Measurements from ENCODE around the gene NSF.
"Not testable (repeated sequence)": the region's sequence is repeated elsewhere in the genome, so short reads cannot be mapped to it uniquely, and the experiment has no call there.

The NSF gene

DNA sequence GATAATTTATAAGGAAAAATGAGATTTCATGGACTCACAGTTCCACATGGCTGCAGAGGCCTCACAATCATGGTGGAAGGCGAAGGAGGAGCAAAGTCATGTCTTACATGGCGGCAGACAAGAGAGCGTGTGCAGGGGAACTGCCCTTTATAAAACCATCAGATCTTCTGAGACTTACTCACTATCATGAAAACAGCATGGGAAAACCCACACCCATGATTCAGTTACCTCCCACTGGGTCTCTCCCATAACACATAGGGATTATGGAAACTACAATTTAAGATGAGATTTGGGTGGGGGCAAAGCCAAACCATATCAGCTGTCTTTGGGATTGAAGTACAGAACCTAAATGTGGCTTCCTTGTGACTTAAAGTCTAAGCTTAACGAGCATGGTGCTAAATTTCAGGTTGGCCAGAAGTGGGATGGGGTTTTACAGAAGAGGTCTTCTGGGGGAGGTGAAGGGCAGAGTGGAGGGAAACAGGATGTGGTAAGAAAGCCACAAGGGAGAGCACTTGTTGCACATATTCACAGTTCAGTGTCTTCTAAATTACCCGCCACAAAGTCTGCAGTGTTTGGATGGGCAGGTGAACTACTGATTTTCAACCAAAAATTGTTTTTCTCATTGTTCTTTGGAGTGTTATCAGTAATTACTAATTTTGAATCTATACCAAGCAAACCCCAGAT, 38.4 kb downstream of the NSF start:
- DNase-seq (ENCODE audit: low spot score) = not testable (repeated sequence)

DNA sequence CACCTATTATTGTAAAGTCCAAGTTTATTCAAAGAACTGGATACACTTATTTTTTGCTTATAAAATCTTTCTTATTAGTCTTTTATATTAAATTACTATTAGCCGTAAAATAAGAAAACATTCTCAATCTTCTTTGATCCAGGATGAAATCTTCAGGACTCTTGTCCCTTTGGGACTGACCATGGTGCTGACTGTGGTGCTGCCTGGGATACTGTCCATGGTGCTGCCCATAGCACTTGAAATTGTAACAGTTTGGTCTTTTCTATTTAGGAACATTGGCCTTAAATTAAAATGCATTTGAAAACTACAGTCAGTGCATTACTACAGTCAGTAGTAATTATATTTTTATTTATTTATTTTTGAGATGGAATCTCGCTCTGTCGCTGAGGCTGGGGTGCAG, 41.7 kb downstream of the NSF start:
- not testable (repeated sequence) for DNase-seq (ENCODE audit: low spot score)

DNA sequence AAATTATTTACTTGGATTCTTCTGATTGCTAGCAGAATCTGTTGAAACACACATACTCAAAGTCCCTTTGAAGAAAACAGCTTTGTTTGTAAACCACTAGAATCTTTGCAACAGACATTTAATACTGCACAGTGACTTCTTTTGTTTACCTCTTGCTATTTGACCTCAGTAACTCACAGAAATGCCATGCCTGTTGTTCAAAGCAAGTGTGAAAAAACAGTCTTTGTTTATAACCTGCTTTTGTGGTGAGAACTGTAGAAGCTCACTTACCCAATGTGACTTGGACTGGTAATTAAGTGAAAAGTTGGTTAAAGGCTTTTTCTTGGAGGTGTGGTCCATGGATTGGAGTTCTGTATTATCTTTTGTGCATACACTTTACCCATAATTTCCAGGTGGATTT, 44.4 kb downstream of the NSF start:
- not testable (repeated sequence) for DNase-seq (ENCODE audit: low spot score)

DNA sequence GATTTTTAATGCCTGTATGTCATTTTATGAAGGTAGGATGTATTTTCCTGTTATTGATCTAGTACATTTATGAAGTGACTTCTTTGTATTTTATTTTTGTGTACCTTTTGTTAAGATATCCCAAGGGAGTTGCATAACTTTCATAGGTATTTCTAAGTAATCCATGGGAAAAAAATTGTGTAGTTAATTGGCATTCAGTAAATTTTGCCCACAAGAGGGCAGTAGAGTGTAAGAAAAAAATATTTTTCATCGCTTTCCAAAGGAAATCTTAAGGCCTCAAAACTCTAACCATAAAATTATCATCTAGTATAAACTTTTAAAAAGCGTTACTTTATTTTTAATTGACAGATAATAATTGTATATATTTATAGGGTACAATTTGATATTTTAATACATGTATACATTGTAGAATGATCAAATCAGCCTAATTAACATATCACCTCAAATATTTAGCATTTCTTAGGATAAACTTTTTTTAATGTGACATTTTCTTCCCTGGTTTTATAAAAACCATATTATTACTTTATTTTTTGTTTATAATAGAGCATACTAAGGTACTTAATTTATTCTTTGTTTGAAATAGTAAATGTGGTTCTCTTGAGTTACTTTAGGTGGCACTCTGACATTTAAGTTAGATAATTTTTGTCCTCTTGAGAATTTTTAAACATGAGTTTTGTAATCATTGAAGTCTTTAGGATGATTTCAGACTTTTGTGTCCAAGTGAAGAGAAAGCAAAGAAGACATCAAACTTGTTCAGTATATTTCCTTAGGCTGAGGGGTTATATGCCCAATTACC, 51.6 kb downstream of the NSF start:
- DNase-seq (ENCODE audit: low spot score) = not testable (repeated sequence)

DNA sequence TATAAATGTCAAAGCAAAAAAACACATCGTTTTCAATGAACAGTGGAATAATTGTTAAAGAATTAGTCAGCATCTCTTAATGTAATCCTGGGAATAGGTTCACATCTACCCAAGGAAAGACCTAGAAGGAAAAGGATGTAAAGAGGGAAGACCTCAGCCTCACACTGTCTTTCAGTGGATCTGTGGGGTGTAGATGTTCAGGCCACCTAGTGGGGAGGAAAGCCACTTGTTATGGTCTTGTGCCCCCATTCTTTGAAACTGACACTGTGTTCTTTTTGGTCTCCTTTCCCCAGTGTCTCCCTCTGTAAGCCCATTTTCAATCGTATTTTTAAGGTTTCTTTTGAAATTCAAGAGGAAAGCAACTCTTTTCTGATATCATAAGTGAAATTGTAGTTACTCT, 56.8 kb downstream of the NSF start:
- not testable (repeated sequence) for DNase-seq (ENCODE audit: low spot score)

DNA sequence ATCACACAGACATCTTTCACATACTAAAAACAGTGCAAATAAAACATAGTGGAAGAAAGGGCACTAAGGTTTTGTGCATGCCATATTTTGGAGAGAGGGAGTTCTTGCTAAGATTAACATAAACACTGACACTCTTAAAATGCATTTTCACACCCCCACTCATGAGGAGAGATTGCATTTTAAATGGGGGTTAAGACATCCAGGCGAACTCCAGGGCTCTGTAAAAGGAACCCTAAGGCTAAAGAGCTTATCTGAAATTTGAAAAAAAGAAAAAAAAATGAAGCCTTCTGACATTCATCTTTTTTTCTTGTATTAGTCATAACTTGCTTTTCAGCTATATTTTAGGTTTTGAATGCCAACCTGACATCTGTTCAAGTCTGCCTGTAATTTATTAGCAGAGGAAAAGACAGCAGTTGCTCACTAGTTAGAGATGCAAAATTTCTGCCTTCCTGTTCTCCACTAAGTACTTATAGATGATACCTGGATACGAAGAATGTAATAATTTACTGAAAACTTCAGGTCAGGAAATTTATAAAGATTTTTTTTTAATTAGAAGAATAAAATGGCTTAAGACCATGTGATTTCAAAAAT, 57.3 kb downstream of the NSF start:
- DNase-seq (ENCODE audit: low spot score) = not testable (repeated sequence)

DNA sequence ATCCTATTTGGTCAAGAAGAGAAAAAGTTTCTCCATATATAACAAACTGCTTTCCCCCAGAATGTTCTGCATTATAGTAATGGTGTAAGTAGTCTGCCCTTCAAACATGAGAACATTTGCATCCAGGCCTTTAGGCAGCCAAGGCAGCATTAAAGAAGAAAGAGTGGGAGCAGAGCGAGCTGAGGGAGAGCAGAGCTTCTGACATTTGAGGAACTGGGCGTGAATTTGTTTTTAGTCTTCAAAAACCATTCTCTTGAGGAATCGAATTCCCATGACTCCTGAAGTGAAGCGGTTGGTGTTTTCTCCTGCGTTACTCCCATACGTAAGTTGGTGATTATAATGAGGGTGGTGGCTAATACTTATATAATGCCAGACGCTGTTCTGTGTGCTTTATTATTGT, 58.8 kb downstream of the NSF start:
- DNase-seq (ENCODE audit: low spot score) = not testable (repeated sequence)

DNA sequence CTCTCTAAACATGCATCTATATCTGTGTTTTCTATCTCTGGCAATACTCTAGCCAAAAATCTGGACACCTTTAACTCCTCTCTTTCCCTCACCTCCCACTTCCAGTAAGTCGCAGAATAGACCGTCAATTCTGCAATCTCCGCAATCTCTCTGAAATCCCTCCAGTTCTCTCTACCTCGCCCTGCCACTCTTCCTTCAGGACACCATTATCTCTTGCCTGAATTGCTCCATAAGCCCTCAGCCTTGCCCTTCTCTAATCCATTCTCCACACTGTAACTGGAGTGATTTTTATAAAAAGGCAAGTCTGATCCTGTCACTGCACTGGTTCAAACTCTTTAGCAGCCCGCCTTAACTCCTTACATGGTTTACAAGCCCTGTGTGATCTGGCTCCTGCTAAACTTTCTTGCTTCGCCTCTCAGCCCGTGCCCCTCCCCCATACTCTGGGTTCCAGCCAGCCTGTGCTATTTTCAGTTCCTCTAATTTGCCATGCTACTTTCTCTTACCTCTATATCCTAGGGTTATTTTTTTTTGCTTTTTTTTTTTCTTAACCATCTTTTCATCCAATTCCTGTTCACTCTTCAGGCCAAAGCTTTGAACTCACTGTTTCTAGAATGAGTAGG, 61.7 kb downstream of the NSF start:
- not testable (repeated sequence) for DNase-seq (ENCODE audit: low spot score)

DNA sequence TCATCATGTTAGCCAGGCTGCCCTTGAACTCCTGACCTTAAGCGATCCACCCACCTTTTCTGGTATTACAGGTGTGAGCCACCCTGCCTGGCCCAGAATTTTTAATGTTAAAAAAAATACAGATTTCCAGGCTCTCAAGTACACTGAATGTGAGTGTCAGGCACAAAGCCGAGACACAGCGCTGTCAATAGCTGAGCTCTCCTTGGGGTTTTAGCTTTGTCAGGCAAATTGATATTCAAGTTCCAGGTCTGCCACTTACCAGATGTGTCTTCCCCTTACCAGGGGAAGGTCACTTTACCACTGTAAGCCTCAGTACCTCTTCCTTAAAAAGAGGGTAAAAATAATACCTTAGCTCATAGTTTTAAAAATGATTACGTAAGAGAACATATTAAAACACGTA, 67.8 kb downstream of the NSF start:
- not testable (repeated sequence) for DNase-seq (ENCODE audit: low spot score)

DNA sequence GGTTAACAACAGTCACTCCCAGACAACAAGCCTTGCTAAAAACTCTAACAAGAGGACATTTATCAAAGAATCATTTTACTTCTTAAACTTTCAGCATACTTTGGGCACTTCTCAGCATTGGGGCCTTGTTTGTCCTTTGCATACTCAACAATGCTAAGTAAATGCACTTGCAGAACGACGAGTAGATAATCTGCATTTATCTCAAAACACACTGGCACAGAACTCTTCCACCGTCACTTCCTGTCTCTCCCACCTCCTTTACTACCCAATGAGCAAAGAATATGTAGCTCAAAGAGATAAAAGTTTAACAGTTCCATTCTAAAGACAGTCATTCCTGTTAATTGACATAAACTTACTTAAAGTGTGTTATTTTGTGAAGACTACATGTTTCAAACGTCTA, 69.2 kb downstream of the NSF start:
- not testable (repeated sequence) for DNase-seq (ENCODE audit: low spot score)

DNA sequence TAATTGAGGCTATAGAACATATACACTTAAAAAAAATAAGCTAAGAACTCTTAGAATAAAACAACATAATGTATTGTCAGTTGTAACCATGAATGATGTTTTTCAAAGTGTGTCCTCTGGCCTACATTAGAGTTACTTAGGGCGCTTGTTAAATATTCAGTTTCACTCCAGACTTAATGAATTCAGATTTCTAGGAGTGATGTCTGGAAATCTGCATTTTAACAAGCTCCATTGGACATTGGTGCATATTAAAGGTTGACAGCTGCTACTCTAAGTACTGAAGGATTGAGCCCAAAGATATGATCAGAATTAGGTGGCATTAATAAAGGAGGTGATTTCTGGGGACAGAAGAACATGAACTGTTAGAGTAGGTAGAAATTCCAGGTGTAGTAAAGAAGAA, 72.7 kb downstream of the NSF start:
- DNase-seq (ENCODE audit: low spot score) = not testable (repeated sequence)

DNA sequence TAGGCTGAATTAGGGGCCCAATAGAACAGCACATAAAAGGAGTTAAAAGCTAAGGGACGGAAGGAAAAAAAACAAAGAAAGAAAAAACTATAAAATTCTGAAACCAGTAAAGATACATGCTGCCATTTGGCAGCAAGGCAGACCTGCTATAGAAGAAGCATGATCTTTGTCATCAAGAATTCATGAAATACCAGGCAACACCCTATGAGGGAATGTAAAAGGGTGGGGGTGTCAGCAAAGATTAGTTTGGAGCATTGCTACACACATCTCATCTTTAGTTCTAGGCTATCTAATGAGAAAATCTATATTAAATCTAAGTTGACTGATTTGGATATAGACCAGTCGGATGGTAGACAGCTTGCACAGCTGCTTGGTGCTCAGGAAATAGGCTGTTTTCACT, 73.1 kb downstream of the NSF start:
- not testable (repeated sequence) for DNase-seq (ENCODE audit: low spot score)

DNA sequence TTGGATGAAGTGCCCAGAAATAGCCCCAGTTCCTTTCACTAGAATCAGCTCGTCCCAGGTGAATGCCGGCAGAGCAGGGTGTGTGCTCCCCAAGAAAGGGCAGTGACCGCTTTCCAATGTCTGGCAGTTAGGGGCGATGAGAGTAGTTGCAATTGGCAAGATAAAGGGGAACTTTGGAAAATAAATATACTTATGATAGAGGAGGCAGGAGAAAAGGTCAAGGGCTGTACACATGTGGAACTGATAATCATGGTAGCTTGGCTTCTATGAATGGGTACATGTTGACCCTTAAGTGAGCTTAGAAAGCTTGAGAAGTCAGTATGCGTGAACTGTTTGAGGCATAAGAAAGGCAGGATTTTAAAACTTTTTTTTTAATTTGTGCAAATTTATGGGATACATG, 75.5 kb downstream of the NSF start:
- not testable (repeated sequence) for DNase-seq (ENCODE audit: low spot score)

DNA sequence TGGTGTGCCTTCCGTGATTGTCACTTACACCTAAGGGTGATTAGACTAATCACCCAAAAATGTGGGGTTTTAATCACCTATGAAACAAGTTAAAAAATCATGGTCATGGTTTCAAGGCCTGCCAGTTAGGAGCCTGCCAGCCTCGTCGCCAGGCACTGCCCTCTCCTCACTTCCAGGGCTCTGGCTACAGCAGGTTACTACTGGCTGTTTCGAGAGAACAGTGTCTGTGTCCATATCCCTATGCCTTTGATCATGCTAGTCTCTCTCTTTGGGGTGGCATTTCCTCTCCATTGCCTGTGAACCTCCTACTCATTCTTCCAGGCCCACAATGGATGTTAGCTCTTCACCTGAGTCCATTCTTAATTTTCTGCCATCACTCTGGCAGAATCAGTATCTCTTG, 80.3 kb downstream of the NSF start:
- DNase-seq (ENCODE audit: low spot score) = not testable (repeated sequence)

DNA sequence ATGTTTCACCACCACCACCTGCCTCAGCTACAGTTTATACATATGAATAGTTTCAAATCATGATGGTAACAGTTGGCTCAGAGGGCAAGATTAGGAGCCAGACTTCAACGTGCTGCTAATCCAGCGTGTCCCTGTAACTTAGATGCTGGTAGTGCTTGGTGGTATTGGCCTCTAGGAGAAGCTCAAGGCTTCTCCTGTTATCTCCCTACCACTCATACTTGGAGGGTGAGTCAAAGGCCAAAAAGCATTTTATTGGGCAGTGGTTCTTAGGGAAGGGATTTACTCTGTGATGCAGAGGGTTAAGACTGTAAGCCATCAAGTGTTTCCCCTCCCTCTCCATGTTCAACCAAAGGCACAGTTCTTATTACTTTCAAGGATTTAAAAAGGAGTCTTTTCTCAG, 82.3 kb downstream of the NSF start:
- DNase-seq (ENCODE audit: low spot score) = not testable (repeated sequence)

DNA sequence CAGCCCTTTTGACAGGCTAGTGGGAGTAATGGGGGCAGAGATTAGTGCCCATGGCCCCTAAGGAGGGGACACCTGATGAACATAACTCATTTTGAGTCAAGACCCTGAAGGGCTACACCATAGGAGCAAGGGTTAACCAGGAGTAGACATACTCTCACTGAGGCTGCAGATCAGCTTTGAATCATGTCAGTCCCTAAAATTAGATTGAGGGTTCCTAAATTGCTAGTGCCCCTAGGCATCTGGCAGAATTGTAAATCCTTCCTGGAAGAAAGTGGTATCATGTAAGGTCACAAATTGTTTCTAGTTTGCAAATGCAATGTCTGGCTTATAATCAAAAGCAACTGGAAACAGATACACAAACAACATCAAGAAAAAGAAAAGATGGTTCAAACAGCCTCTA, 87.3 kb downstream of the NSF start:
- DNase-seq (ENCODE audit: low spot score) = not testable (repeated sequence)

DNA sequence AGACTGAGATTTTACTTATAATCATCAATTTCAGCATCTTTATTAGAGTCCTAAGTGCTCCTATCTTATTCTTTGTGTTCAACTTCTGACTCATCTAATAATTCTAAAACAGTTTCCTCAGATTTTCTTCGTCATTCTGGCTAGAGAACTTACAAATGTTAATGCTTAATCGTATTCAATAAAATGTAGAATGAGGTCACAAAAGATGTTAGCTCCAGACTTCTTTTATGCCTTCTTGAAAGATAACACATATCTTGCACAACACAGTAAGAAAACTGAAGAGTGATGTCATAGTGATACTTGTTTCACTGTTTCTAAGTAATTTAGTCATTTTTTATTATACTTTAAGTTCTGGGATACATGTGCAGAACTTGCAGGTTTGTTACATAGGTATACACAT, 93.2 kb downstream of the NSF start:
- DNase-seq (ENCODE audit: low spot score) = not testable (repeated sequence)

DNA sequence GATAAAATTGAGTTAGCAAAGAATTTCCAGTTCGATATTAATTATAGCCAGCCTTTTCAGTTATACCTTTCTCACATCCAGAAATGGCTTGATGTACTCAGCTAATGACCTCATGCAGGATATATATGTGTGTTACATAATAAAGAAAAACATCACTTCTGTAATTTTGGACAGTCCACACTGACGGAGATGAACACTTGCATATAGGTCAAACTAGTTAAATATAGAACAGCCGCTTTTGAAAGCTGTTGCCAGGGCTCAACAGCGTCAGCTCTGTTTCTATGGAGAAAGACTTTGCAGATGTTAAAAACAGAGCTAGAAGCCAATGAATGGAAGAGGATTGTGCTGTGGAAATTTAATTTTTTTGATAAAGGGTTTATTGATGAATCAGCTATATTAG, 94.8 kb downstream of the NSF start:
- DNase-seq (ENCODE audit: low spot score) = not testable (repeated sequence)

DNA sequence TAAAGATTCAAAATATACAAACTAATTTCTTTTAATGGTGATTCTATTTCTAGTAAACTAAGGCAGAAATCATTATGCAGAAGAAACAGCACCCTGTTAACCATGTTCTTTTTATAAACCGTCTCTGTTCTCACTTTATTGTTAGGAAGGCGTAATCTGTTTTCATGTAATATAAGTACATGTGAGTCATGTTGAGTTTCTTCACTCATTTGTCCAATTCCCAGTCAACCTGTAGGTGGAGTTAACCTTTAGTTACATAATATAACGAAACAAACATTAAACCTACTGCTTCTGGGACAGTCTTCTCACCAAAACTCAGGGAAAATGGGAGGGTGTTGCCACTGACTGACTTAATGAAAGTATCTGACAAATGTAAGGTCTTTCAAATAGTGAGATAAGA, 101.7 kb downstream of the NSF start:
- DNase-seq (ENCODE audit: low spot score) = not testable (repeated sequence)

DNA sequence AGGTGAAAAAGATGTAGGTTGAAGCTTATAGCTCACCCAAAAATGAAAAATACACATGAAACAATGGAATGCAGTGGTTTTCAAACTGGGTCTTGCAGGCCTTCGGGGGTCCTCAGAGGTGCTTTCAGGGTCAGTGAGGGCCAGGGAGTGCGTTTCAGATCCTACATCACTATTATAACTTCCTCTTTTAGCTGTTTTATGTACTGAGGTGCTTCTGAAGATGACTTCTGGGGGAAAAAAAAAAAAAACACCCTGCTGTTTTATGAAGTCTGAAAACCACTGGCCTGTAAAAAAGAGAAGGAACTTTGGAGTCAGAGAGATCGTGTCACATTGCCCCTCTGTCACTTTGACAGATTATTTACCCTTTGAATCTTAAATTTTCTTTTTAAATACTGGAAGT, 102.8 kb downstream of the NSF start:
- not testable (repeated sequence) for DNase-seq (ENCODE audit: low spot score)

DNA sequence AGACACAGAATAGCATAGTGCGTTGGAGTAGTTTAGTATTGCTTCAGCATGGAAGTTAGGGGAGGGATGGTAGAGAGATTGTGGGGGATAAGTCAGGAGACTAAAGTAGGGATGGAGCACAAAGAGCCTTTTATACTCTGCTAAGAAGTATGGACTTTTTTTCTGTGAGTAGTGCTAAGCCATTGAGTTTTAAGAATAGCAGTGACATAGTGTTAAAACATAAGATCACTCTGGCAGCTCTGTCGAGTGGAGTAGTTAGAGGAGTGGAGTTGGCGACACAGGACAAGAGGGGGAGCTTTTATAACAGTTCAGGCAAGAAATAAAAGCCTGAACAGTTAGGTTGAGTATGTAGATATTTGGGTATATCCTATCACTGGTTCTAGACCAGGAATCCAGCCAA, 106.1 kb downstream of the NSF start:
- not testable (repeated sequence) for DNase-seq (ENCODE audit: low spot score)

DNA sequence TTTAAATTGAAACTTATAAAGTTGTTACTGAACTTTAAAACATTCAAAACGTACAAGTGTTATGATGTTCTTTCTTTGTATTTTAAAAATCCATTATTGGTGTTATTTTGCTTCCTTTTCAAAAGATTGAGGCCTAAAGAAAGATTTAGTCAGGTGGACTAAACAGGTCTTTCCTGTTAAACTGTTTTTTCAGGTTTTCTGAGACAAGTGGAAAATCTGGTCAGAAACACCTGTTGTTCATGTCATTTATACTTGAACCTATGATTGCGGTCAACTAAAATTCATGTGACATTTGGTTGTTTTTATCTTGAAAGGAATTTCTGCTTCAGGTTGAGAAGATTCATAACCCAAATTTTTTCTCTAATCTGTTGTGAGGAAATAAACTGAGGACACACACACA, 108.5 kb downstream of the NSF start:
- not testable (repeated sequence) for DNase-seq (ENCODE audit: low spot score)

DNA sequence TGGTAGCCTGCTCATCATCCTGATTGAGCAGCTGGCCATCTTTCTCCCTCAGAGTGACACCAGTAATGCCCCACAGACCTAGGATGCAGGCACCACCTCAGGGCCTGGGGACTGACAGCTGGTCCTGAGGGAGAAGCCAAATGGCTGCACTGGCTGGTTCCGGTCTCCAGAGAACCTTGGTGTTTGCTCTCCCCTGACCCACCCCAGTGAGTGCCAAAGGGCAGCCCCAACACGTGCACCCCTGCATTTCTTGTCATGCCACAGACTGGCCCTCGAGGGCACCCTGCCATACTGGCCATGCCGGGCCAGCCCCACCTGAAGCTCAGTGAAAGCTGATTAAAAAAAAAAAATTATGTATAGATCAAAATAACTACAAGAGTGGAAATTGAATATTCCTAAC, 127.5 kb downstream of the NSF start:
- no peak for DNase-seq (ENCODE audit: low spot score)
